ENCODE results near the gene PATJ.
"Not testable (repeated sequence)": the region's sequence is repeated elsewhere in the genome, so short reads cannot be mapped to it uniquely, and the experiment has no call there.

PATJ gene

GRCh38 chr1:61951731-61952580 is 209.7 kb downstream of the PATJ start:
- DNase-seq: no peak

- no peak for DNase-seq
These were observed 210.4 kb downstream of the PATJ start for GRCh38 chr1:61952675-61953074.

- no peak for DNase-seq
These were observed 211.0 kb downstream of the PATJ start for GRCh38 chr1:61953076-61953789.

DNA sequence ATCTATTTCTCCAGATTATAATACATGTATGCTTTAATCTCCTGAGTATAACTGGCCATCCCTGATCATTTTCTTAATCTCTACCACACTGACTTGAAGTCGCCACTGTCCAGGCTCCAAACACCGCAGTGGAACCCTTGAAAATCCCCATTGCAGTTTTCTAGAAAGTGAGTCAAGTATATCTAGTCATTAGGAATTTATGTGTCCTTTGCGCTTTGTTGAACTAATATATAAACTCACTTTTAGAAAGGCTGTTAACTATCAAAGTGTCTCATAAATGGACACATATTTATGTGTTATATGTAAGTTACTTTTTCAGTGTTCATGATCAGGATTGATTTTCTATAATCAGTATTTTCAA is 211.5 kb downstream of the PATJ start:
- DNase-seq: no peak

GRCh38 chr1:61955261-61955660 is 213.0 kb downstream of the PATJ start:
- no peak for DNase-seq

GRCh38 chr1:61956016-61956645 is 213.9 kb downstream of the PATJ start:
- no peak for DNase-seq

- no peak for DNase-seq
These were observed 214.5 kb downstream of the PATJ start for GRCh38 chr1:61956784-61957183.

GRCh38 chr1:61961009-61961408 is 218.7 kb downstream of the PATJ start:
- no peak for DNase-seq

- no peak for DNase-seq
These were observed 220.4 kb downstream of the PATJ start for GRCh38 chr1:61962631-61963030.

GRCh38 chr1:61966450-61967225 is 224.4 kb downstream of the PATJ start:
- not testable (repeated sequence) for DNase-seq

GRCh38 chr1:61967750-61968149 is 225.5 kb downstream of the PATJ start:
- no peak for DNase-seq

- no peak for DNase-seq
These were observed 226.6 kb downstream of the PATJ start for GRCh38 chr1:61968869-61969268.

DNA sequence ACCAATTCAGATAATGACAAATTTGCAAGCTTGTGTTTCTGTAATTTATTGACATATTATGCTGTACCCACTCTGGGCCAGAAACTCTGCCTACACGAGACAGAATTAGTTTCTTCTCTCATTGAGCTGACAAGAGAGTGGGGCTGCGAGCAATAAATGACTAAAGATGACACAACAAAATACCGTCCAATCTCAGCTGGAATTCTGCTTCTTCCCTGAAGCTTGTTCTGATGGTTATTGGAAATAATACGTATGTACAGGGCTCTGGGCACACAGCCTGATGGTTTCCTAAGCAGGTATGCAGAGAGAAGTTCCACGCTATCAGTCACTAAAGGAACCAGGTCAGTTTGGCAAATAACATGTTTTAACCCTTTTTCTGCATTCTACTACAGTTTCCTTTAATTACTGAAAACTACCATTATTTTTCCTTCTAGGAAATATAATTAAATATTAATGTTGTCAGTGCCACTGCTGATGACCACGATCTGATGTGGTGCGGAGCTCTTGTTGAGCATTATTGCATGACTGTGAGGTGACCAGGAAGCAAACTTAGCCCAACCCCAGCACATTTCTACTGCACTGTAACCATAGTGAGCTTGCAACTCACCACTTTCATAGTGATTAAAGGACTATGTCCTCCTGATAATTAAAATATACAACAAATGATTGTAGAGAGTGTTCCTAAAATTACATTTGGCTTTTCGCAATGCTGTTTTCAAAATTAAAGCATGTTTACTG is 231.0 kb downstream of the PATJ start:
- DNase-seq: no peak

DNA sequence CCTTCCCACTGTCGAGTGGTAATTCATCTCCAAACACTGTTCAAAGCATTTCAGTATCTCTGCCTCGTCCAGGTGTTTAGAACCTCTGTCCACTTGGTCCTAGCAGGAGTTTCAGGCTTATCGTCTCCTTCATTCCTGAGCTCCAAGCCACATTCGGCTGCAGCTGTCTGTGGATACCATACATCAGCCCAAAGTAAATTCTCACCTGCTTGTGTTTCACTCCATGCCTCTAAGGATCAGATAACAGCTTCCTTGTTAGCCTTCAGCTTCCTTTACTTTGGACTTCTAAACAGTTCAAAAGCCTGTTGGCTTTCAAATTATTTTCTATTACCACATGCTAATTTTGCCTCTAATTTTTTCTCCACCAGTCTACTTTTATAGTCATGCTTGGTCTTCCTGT is 233.4 kb downstream of the PATJ start:
- DNase-seq: no peak

- no peak for DNase-seq
These were observed 234.3 kb downstream of the PATJ start for GRCh38 chr1:61976566-61976965.

DNA sequence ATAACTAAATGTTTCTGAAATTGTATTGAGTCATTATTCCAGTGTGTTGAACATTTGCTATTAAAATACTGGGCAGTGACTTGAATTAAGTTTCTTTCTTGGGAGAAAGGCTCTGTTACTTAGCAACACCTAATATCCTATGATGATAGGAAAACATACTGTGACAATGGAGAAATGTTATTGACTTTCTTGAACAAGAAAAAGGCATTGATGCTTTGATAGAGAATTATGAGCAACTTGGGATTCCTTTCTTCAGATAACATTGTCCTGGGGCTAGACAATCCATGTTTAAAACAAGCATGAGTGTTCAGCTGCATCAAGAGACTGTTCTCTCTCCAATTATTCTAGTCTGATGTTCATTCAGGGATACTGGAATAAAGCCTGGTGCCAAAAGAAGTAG is 236.5 kb downstream of the PATJ start:
- no peak for DNase-seq

GRCh38 chr1:61979729-61980128 is 237.4 kb downstream of the PATJ start:
- no peak for DNase-seq

- no peak for DNase-seq
These were observed 238.3 kb downstream of the PATJ start for GRCh38 chr1:61980561-61980960.

GRCh38 chr1:61981870-61982660 is 239.8 kb downstream of the PATJ start:
- no peak for DNase-seq

GRCh38 chr1:61983236-61983635 is 241.0 kb downstream of the PATJ start:
- no peak for DNase-seq

GRCh38 chr1:61992257-61992656 is 250.0 kb downstream of the PATJ start:
- no peak for DNase-seq
